Mesothelial cell of epicardium (in vitro differentiated cells): Measurements from ENCODE around the gene SLC8A3. TPM values are rescaled to one million over a fixed set of nuclear protein-coding genes. Genes with fewer than 3 reads are reported as not detected.

Experiments used
- DNase-seq, 2 experiments: peaks; one replicate each; pipeline ENCODE4 v3.0.0; 2021; ENCODE audit warnings: low spot score in 2 of 2; ENCODE audit not compliant: unreplicated experiment in 2 of 2
- H3K27ac Mint-ChIP-seq: 2 replicates; pipeline ENCODE4 v1.8.0; 2021; ENCODE audit warnings: mixed read lengths
- H3K27me3 Mint-ChIP-seq: 2 replicates; pipeline ENCODE4 v1.8.0; 2021; ENCODE audit warnings: low read depth, mixed read lengths
- H3K36me3 Mint-ChIP-seq: 2 replicates; pipeline ENCODE4 v1.8.0; 2021; ENCODE audit warnings: mixed read lengths
- H3K4me1 Mint-ChIP-seq: 2 replicates; pipeline ENCODE4 v1.8.0; 2021; ENCODE audit warnings: mixed read lengths
- H3K4me3 Mint-ChIP-seq: 2 replicates; pipeline ENCODE4 v1.8.0; 2021; ENCODE audit warnings: mild to moderate bottlenecking, moderate library complexity, mixed read lengths
- H3K9me3 Mint-ChIP-seq: 2 replicates; pipeline ENCODE4 v1.8.0; 2021; ENCODE audit warnings: mixed read lengths
- CTCF ChIP-seq: fragments of 200-600 bp; sonication (generic); IDR thresholded peaks from one replicate; pipeline ENCODE4 v1.5.0; 2021; ENCODE audit warnings: antibody characterized with exemption; ENCODE audit not compliant: unreplicated experiment
- total RNA-seq: library from RNA; stranded (reverse); gene quantifications from 3 replicates; pipeline ENCODE4 v1.2.1, GENCODE V29; 2021

The SLC8A3 gene
- total RNA-seq, 1 donor from 2014 or later: 0.27 TPM

GRCh38 chr14:70097576-70098249 is 91.0 kb downstream of the SLC8A3 start:
- no peak for DNase-seq
- no peak overlapping the region for H3K4me3 Mint-ChIP-seq
- no peak for TF ChIP-seq CTCF
- peaks cover 3% of the 10 kb centered on the region for H3K4me1 Mint-ChIP-seq
- peaks cover 67% of the 10 kb centered on the region for H3K27me3 Mint-ChIP-seq
- H3K36me3 Mint-ChIP-seq: no peaks in the 10 kb centered on the region
- H3K27ac Mint-ChIP-seq: no peak overlapping the region
- no peaks in the 10 kb centered on the region for H3K9me3 Mint-ChIP-seq

GRCh38 chr14:70096866-70097265 is 91.9 kb downstream of the SLC8A3 start:
- DNase-seq: no peak
- Mint-ChIP-seq H3K36me3 (no peaks in the 10 kb centered on the region), H3K27ac (no peak overlapping the region), H3K9me3 (no peaks in the 10 kb centered on the region), H3K4me1 (peaks cover 3% of the 10 kb centered on the region), H3K27me3 (peaks cover 71% of the 10 kb centered on the region), H3K4me3 (no peak overlapping the region)
- no peak for TF ChIP-seq CTCF

GRCh38 chr14:70094631-70095030 is 94.1 kb downstream of the SLC8A3 start:
- TF ChIP-seq CTCF: no peak
- Mint-ChIP-seq H3K27me3 (peaks cover 62% of the 10 kb centered on the region), H3K36me3 (no peaks in the 10 kb centered on the region), H3K4me3 (no peak overlapping the region), H3K27ac (no peak overlapping the region), H3K4me1 (peaks cover 3% of the 10 kb centered on the region), H3K9me3 (no peaks in the 10 kb centered on the region)
- DNase-seq: no peak

GRCh38 chr14:70094106-70094505 is 94.6 kb downstream of the SLC8A3 start:
- Mint-ChIP-seq H3K4me3 (no peak overlapping the region), H3K9me3 (no peaks in the 10 kb centered on the region), H3K27ac (no peak overlapping the region), H3K36me3 (no peaks in the 10 kb centered on the region), H3K27me3 (peaks cover 61% of the 10 kb centered on the region), H3K4me1 (peaks cover 3% of the 10 kb centered on the region)
- DNase-seq: no peak
- TF ChIP-seq CTCF: no peak

GRCh38 chr14:70093156-70093555 is 95.6 kb downstream of the SLC8A3 start:
- no peak for TF ChIP-seq CTCF
- Mint-ChIP-seq H3K27me3 (peaks cover 51% of the 10 kb centered on the region), H3K36me3 (no peaks in the 10 kb centered on the region), H3K4me1 (peaks cover under 1% of the 10 kb centered on the region), H3K9me3 (no peaks in the 10 kb centered on the region), H3K4me3 (no peak overlapping the region), H3K27ac (no peak overlapping the region)
- no peak for DNase-seq

- no peak for TF ChIP-seq CTCF
- Mint-ChIP-seq H3K27ac (no peak overlapping the region), H3K9me3 (no peaks in the 10 kb centered on the region), H3K4me1 (no peaks in the 10 kb centered on the region), H3K36me3 (no peaks in the 10 kb centered on the region), H3K4me3 (no peak overlapping the region), H3K27me3 (peaks cover 52% of the 10 kb centered on the region)
- no peak for DNase-seq
Observed at GRCh38 chr14:70087380-70087697, 101.4 kb downstream of the SLC8A3 start.
